SIG-M5 treated with dmso at 0.1 percent for 504 hours (cell line): ENCODE results near the gene GPC6.
"Not testable (repeated sequence)": the region's sequence is repeated elsewhere in the genome, so short reads cannot be mapped to it uniquely, and the experiment has no call there.

Experiments
- DNase-seq: peaks from one replicate; lab custom pipeline; 2025; ENCODE audit not compliant: unreplicated experiment; lab: John Stamatoyannopoulos, UW

The GPC6 gene

DNA sequence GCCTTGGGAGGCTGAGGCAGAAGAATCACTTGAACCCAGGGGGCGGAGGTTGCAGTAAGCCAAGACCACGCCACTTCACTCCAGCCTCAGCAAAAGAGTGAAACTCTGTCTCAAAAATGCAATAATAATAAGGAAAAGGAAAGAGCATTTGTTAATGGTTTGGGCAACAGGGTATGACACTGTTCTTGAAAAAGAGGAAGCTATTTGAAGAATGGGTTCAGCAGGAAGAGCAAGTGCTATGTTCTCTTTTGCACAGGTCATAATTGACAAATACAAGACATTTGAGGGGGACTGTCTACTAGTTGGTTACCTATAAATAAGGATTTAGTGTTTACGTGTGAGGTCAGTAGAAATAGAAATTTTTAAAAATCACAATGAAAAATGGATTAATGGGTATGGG is 1034.6 kb downstream of the GPC6 start:
- peak; percentile 1 for DNase-seq

DNA sequence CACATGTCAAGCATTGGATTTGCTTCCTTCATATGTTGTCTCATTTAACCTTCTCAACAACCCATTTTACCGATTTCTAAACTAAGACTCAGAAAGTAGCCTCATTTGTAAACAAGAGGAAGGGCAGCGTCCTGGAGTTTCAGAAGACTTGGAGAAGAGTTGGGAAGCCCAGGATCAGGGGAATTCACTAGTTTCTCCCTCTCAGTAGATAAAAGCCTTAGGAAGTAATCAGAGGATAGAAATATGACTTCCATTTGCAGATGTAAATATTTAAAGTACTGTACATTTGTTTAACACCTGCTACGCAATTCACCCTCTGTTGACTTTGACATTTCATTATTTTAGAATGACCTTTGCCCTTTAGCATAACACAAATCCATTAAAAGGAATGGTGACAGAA is 1036.4 kb downstream of the GPC6 start:
- no peak for DNase-seq

GRCh38 chr13:94267581-94268366 is 1041.2 kb downstream of the GPC6 start:
- DNase-seq, result no peak

DNA sequence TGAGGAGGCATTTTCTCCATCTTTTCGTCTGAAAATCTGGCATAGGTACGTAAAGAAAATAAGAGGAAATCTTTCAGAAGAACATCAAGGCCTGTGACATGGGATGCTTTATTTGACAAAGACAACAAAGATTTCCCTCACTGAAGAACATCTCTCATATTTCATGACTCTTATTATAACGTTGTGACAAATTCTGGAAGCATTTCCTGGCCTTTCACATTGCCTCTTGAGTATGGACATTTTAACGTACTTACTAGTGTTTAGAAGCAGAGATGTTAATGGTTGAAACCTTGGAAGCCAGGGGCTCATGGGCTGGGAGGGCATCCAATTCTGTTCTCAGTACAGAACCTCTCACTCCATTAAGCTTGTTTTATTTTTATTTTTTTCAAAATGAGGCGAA is 1042.1 kb downstream of the GPC6 start:
- DNase-seq, result no peak

- no peak for DNase-seq
These were observed 1043.0 kb downstream of the GPC6 start for GRCh38 chr13:94269557-94269956.

DNA sequence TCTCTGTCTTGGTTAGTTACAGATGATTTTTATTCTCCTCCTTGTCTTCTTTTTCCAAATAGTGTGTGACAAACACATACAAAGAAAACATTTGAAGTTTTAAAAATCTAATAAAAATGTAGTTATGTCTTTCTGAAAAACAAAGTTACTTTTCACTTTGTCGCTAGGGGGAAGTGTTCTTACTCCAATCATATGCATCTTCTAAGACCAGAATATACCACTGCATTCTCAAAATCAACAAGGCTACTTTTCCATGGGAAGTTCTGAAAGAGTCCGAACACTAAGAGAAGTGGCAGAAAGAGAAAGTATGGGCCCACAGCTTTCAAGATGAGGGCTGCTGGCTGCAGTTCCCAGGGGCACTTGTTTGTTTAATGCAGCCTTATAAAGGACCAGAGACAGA is 1043.9 kb downstream of the GPC6 start:
- no peak for DNase-seq

- no peak for DNase-seq
These were observed 1045.4 kb downstream of the GPC6 start for GRCh38 chr13:94272038-94272437.

GRCh38 chr13:94280349-94280748 is 1053.7 kb downstream of the GPC6 start:
- DNase-seq, result no peak

- DNase-seq, result no peak
These were observed 1054.2 kb downstream of the GPC6 start for GRCh38 chr13:94280845-94281244.

GRCh38 chr13:94286581-94286980 is 1060.0 kb downstream of the GPC6 start:
- no peak for DNase-seq

GRCh38 chr13:94291631-94292322 is 1065.2 kb downstream of the GPC6 start:
- no peak for DNase-seq

DNA sequence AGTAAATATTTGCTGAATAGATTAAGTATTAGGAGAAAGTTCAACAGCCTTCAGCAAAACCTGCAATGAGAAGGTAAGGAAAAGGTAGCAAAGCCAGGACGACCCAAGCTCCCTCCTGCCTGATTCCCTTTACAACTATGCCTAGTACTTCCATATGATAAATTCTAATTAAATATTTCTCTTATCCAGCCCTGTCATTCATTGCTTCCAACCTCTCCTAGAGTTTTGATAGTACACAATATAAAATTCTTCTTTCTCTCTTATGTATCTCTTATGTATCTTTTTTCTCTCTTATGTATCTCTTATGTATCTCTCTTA is 1065.7 kb downstream of the GPC6 start:
- no peak for DNase-seq

DNA sequence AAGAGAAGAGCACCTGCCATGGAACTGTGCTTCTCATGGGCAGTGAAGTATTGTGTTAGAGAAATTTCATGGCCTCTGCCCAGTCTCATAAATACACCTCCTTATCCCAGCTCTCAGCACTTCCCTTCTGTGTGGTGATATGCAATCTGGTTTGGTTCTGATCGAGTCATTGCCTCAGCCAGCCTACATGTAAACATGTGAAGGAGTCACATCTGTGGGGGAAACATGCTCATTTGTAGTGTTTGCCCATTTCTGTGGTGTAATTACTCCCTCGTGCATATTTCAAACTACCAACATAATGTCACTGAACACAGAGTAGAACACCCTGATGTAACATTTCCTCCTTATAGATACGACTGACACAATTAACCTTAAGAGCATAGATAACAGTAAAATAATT is 1069.9 kb downstream of the GPC6 start:
- DNase-seq, result no peak

DNA sequence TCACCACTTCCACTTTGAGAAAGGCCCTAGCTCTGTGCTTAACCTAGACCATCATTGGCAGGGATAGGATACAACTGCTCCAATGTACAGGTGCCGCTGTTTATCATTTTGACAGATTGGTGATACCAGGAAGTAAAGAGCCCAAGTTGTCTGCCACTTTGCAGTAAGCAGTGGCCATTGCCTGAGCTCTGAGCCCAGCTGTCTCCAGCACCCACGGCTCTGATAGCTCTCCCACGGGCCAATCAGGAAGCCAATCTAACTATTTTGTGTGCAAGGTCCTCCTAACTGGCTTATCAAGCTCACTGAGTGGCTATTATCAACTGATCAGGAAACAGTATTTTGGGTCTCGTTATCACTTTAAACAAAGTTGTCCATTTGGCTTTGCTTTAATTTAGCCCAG is 1071.7 kb downstream of the GPC6 start:
- no peak for DNase-seq

DNA sequence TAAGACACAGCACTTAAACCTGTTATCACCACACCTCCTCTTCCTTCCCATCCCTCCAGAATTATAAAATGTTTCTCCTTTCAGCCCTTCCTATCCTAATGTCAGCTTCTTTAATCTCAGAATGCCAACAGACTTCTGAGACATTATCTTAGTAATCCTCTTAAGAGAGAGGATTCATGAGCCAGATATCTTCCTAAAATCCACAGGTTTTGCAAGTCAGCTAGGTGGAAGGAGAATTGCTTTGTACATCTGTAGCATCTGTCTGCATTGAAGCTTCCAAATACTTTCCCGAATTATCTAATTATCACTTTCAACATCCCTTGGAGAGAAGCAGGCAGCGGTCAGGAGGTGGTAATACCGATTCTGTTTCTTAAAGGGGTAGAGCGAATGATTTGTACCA is 1073.8 kb downstream of the GPC6 start:
- DNase-seq, result no peak

DNA sequence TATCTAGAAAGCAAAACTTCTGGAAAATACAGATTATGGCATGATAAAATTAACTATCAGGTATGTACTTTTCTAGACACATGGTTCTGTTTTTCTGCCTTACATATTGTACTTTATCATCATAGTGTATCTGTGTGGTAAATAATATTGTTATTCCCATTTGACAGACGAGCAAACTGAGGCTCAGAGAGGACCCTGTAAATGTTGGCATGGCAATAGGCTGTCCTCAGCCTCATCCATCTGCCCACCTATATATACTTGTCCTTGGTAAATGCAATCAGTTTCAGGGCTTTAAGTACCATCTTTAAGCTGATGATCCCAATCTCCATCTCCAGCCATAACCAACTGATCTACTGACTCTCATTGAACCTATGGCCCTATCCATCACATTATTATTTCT is 1074.9 kb downstream of the GPC6 start:
- DNase-seq, result no peak

DNA sequence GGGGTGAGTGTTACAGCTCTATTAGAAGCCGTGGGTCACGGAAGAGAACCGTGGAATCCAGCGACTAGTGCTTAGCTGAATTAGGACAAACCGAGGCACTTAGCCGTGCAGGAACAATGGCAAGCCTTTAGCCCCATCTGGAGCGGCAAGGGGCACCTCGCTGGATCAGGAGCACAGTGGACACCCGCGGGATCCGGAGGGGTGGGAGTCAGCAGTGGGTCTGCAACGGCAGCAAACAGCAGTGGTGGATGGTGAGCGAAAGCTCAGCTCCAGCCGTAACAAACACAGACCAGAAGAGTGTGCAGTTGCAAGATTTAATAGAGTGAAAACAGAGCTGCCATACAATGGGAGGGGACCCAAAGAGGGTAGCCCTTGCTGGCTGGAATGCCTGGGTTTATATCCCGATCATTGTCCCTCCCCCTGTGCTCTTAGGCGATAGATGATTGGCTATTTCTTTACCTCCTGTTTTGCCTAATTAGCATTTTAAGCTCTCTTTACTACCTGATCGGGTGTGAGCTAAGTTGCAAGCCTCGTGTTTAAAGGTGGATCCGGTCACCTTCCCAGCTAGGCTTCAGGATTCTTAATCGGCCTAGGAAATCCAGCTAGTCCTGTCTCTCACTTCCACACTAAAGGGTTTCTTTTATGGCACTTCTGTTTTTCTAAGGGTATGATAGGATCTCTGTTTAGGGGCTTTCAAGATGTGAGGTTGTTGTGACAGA is 1076.4 kb downstream of the GPC6 start:
- DNase-seq, result not testable (repeated sequence)

GRCh38 chr13:94303644-94304174 is 1077.1 kb downstream of the GPC6 start:
- no peak for DNase-seq

DNA sequence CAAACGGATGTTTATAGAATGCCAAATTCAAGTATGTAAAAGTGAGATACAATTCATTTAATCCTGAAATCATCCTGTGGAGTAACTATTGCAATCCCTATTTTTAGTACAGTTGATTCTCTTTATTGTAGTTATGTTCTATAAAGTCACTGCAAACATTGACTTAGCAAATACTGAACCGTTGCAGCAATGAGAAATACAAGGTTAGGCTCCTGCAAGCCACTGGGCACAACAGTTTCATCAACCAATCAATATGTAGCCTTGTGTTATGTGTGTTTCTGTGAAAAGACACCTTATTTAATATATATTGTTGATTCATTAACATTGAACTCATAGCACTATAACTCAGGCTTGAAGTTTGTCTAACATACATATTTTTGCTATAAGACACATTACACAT is 1078.4 kb downstream of the GPC6 start:
- no peak for DNase-seq

GRCh38 chr13:94305463-94305862 is 1078.9 kb downstream of the GPC6 start:
- no peak for DNase-seq

DNA sequence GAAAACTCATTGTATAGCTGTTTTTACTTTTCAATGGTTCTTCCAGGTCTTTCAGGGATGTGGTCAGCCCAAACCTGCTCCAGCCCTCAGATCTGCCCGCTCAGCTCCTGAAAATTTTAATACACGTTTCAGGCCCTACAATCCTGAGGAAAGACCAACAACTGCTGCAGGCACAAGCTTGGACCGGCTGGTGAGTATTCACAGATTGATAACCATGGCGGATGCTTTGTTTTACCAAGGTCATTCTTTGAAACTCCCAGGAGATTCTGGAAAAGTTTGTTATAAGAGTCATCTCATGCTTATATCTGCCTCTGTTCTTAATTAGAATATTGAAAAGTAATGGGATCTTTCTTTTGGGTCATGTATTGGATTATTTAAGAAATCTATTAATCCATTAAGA is 1079.3 kb downstream of the GPC6 start:
- no peak for DNase-seq

GRCh38 chr13:94308832-94309231 is 1082.2 kb downstream of the GPC6 start:
- DNase-seq, result no peak
